ENCODE results near the gene NHSL2.
"Not testable (repeated sequence)": the region's sequence is repeated elsewhere in the genome, so short reads cannot be mapped to it uniquely, and the experiment has no call there.

NHSL2 gene

DNA sequence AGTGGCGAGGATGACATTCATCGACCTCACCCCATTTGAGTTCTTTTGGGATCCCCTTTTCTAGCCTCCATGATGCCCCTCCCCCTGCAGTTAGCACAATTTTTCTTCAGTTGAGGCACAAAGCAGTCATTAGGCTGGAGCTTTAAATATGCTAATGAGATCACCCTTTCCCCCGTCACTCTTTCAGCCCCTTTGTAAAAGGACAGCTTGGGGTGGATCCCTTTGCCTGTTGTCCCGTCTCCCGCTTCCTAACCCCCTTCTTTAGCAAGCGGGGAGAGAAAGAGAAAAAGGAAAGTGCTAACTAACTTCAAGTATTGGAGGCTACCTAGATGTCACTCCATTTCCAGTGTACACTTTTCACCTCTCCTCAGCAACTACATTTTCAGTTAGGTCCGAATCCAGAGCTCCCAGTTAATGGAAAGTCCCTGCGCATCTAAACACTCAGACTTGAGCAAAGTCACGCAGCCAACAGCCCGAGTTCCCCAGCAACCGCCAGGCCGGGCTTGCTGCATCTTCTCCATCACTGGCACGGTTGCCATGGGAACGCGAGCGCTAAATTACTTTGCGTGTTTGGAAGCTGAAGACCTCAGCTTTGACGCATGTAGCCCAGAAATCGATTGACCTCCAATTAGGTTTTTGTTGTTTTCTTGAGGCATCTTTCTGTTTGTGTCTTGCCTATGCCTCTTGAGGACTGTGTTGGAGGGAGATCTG, 144.3 kb downstream of the NHSL2 start:
- peaks cover 2% of the 10 kb centered on the region for H3K4me1 ChIP-seq (ENCODE audit: control insufficient read depth, insufficient read depth, low read length)
- H3K36me3 ChIP-seq (ENCODE audit: control insufficient read depth, insufficient read depth, low read length), result no peaks in the 10 kb centered on the region
- H3K27ac ChIP-seq (ENCODE audit: low read depth, low read length), result no peak overlapping the region
- H3K9ac ChIP-seq (ENCODE audit: low read length), result no peak overlapping the region
- H3K27me3 ChIP-seq (ENCODE audit: control insufficient read depth, insufficient read depth, low read length), result peaks cover 3% of the 10 kb centered on the region
- no peak overlapping the region for H3K4me3 ChIP-seq (ENCODE audit: low read length)

DNA sequence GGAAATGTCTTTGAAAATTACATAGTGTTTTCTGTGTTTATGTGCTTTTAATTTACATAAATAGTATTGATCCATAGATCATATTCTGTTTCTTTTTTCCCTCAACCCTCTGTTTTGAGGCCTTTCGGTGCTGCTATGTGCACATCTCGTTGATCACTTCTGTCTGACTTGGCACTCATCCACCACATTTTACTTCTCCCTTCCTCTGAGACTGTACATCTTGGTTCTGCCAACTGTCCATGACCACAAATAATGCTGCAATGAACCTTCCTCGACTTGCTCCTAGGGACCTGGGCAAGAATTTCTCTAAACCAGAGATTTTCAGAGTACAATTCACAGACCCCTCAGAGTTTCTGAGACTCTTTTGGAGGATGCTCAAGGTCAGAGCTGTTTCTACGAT, 146.7 kb downstream of the NHSL2 start:
- Histone ChIP-seq H3K27me3 (ENCODE audit: control insufficient read depth, insufficient read depth, low read length) (peaks cover 3% of the 10 kb centered on the region), H3K4me1 (ENCODE audit: control insufficient read depth, insufficient read depth, low read length) (peaks cover 18% of the 10 kb centered on the region), H3K9ac (ENCODE audit: low read length) (no peak overlapping the region), H3K27ac (ENCODE audit: low read depth, low read length) (no peak overlapping the region), H3K36me3 (ENCODE audit: control insufficient read depth, insufficient read depth, low read length) (no peaks in the 10 kb centered on the region), H3K4me3 (ENCODE audit: low read length) (no peak overlapping the region)

- H3K27me3 ChIP-seq (ENCODE audit: control insufficient read depth, insufficient read depth, low read length), result peaks cover 3% of the 10 kb centered on the region
- no peaks in the 10 kb centered on the region for H3K36me3 ChIP-seq (ENCODE audit: control insufficient read depth, insufficient read depth, low read length)
- no peak overlapping the region for H3K9ac ChIP-seq (ENCODE audit: low read length)
- H3K27ac ChIP-seq (ENCODE audit: low read depth, low read length), result no peak overlapping the region
- H3K4me3 ChIP-seq (ENCODE audit: low read length), result no peak overlapping the region
- H3K4me1 ChIP-seq (ENCODE audit: control insufficient read depth, insufficient read depth, low read length), result peaks cover 23% of the 10 kb centered on the region
Measured at GRCh38 chrX:72057849-72058248, 147.2 kb downstream of the NHSL2 start.

DNA sequence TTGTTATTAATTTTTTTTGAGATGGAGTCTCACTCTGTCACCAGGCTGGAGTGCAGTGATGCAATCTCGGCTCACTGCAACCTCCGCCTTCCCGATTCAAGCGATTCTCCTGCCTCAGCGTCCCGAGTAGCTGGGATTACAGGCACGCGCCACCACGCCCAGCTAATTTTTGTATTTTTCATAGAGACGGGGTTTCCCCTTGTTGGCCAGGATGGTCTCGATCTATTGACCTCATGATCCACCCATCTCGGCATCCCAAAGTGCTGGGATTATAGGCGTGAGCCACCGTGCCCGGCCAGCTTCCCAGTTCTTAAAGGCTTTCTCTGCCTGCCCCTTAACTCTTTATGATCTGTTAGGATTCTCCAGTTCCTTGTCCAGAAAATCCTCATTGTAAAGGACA, 147.7 kb downstream of the NHSL2 start:
- not testable (repeated sequence) for H3K36me3 ChIP-seq (ENCODE audit: control insufficient read depth, insufficient read depth, low read length); H3K27ac ChIP-seq (ENCODE audit: low read depth, low read length); H3K9ac ChIP-seq (ENCODE audit: low read length); H3K27me3 ChIP-seq (ENCODE audit: control insufficient read depth, insufficient read depth, low read length); H3K4me3 ChIP-seq (ENCODE audit: low read length)
- peaks cover 27% of the 10 kb centered on the region for H3K4me1 ChIP-seq (ENCODE audit: control insufficient read depth, insufficient read depth, low read length)

- H3K4me3 ChIP-seq (ENCODE audit: low read length), result no peak overlapping the region
- H3K27me3 ChIP-seq (ENCODE audit: control insufficient read depth, insufficient read depth, low read length), result no peaks in the 10 kb centered on the region
- H3K4me1 ChIP-seq (ENCODE audit: control insufficient read depth, insufficient read depth, low read length), result peaks cover 27% of the 10 kb centered on the region
- no peak overlapping the region for H3K9ac ChIP-seq (ENCODE audit: low read length)
- no peak overlapping the region for H3K27ac ChIP-seq (ENCODE audit: low read depth, low read length)
- H3K36me3 ChIP-seq (ENCODE audit: control insufficient read depth, insufficient read depth, low read length), result no peaks in the 10 kb centered on the region
Measured at GRCh38 chrX:72060196-72060920, 149.7 kb downstream of the NHSL2 start.

DNA sequence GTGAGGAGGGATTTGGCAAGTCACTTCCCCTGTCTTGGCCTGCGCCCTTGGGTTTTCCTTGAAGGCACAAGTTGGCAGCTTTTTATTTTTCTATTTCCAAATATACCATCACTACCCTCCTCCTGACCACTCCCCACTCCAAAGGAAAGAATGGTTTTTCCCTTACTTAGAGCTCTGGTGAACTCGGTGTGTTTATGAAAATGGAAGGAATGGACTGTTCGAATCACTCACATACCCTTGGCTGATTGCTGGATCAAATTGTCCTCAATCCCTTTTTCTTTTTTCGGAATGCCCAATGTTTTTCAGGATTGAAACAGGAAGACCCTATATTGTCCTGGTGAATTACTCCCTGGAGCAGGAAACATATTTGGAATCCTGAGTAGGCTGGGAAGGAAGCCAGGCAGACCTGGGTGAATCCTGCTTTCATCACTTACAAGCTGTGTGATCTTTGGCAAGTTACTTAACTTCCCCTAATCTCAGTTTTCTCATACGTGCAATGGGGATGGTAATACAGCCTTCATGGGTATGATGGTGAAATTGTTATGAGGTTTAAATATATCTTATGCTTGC, 150.4 kb downstream of the NHSL2 start:
- H3K9ac ChIP-seq (ENCODE audit: low read length), result no peak overlapping the region
- H3K27me3 ChIP-seq (ENCODE audit: control insufficient read depth, insufficient read depth, low read length), result no peaks in the 10 kb centered on the region
- H3K27ac ChIP-seq (ENCODE audit: low read depth, low read length), result no peak overlapping the region
- peaks cover 27% of the 10 kb centered on the region for H3K4me1 ChIP-seq (ENCODE audit: control insufficient read depth, insufficient read depth, low read length)
- no peaks in the 10 kb centered on the region for H3K36me3 ChIP-seq (ENCODE audit: control insufficient read depth, insufficient read depth, low read length)
- no peak overlapping the region for H3K4me3 ChIP-seq (ENCODE audit: low read length)

DNA sequence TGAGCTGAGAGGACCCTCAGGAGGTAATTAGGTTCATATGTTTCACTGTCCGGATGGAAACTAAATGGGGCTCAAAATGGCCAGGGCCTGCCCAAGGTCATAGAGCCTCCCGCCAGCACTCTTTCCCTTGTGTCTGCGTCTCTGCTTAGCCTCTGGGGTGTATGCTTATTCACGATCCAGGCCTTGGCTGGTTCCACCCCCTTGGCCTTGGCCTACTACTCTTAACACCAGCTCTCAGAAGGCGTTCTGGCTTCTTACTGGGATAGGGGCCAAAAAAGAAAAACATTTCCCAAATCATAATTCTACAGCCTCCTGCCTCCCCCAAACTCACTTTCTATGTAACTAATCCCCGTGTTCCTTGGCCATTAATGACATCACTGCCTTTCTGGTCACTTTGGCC, 152.3 kb downstream of the NHSL2 start:
- no peak overlapping the region for H3K4me3 ChIP-seq (ENCODE audit: low read length)
- H3K9ac ChIP-seq (ENCODE audit: low read length), result no peak overlapping the region
- H3K27ac ChIP-seq (ENCODE audit: low read depth, low read length), result peak overlapping the region; percentile 72
- no peaks in the 10 kb centered on the region for H3K27me3 ChIP-seq (ENCODE audit: control insufficient read depth, insufficient read depth, low read length)
- H3K36me3 ChIP-seq (ENCODE audit: control insufficient read depth, insufficient read depth, low read length), result no peaks in the 10 kb centered on the region
- H3K4me1 ChIP-seq (ENCODE audit: control insufficient read depth, insufficient read depth, low read length), result peaks cover 25% of the 10 kb centered on the region

GRCh38 chrX:72069350-72070160, 158.9 kb downstream of the NHSL2 start:
- Histone ChIP-seq H3K27me3 (ENCODE audit: control insufficient read depth, insufficient read depth, low read length) (peaks cover 14% of the 10 kb centered on the region), H3K9ac (ENCODE audit: low read length) (no peak overlapping the region), H3K36me3 (ENCODE audit: control insufficient read depth, insufficient read depth, low read length) (no peaks in the 10 kb centered on the region), H3K27ac (ENCODE audit: low read depth, low read length) (peak overlapping the region; percentile 67), H3K4me3 (ENCODE audit: low read length) (peak overlapping the region; percentile 2), H3K4me1 (ENCODE audit: control insufficient read depth, insufficient read depth, low read length) (peaks cover 7% of the 10 kb centered on the region)

GRCh38 chrX:72071213-72071612, 160.6 kb downstream of the NHSL2 start:
- no peak overlapping the region for H3K27ac ChIP-seq (ENCODE audit: low read depth, low read length)
- peaks cover 7% of the 10 kb centered on the region for H3K4me1 ChIP-seq (ENCODE audit: control insufficient read depth, insufficient read depth, low read length)
- H3K9ac ChIP-seq (ENCODE audit: low read length), result no peak overlapping the region
- peaks cover 14% of the 10 kb centered on the region for H3K27me3 ChIP-seq (ENCODE audit: control insufficient read depth, insufficient read depth, low read length)
- no peak overlapping the region for H3K4me3 ChIP-seq (ENCODE audit: low read length)
- H3K36me3 ChIP-seq (ENCODE audit: control insufficient read depth, insufficient read depth, low read length), result no peaks in the 10 kb centered on the region

- Histone ChIP-seq H3K27ac (ENCODE audit: low read depth, low read length) (no peak overlapping the region), H3K4me1 (ENCODE audit: control insufficient read depth, insufficient read depth, low read length) (peaks cover 6% of the 10 kb centered on the region), H3K4me3 (ENCODE audit: low read length) (no peak overlapping the region), H3K36me3 (ENCODE audit: control insufficient read depth, insufficient read depth, low read length) (no peaks in the 10 kb centered on the region), H3K27me3 (ENCODE audit: control insufficient read depth, insufficient read depth, low read length) (peaks cover 14% of the 10 kb centered on the region), H3K9ac (ENCODE audit: low read length) (no peak overlapping the region)
Measured at GRCh38 chrX:72073633-72074032, 163.0 kb downstream of the NHSL2 start.

DNA sequence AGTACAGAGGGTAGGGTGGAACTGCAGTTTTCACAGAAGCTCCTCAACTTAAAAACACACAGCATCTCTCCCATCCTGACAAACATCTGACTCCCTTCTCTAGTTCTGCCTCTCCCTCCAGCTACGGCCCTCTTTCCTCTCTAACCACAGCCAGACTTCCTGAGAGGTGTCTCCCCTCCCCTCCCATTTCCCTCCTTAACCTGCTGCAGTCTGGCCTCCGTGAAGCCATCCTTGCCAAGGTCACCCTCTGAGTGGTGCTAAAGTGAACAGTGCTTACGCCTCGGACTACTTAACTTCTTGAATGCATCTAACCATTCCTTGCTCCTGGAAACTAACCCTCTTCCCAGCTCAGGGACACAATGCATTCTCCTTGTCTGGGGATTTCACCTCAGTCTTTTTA, 167.8 kb downstream of the NHSL2 start:
- Histone ChIP-seq H3K27me3 (ENCODE audit: control insufficient read depth, insufficient read depth, low read length) (no peaks in the 10 kb centered on the region), H3K27ac (ENCODE audit: low read depth, low read length) (no peak overlapping the region), H3K4me3 (ENCODE audit: low read length) (no peak overlapping the region), H3K36me3 (ENCODE audit: control insufficient read depth, insufficient read depth, low read length) (no peaks in the 10 kb centered on the region), H3K9ac (ENCODE audit: low read length) (no peak overlapping the region), H3K4me1 (ENCODE audit: control insufficient read depth, insufficient read depth, low read length) (no peaks in the 10 kb centered on the region)

DNA sequence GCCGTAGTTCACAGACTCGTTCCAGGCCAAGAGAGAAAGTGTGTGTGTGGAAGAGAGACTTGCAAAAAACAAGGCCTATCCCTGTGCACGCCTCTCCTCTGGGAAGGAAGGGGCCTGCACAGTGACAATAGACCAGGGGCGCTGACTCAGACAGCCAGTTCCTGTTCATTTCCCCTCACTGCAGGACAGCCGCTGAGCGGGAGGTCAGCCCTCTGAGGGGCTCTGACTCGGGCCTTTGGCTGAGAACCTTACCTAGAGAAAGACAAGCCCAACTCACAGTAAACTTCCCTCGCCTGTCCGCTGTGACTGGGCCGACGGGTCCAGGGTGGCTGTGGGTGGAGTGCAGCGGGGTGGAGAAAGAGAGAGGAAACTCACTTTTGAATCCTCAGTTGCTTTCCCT, 169.0 kb downstream of the NHSL2 start:
- Histone ChIP-seq H3K36me3 (ENCODE audit: control insufficient read depth, insufficient read depth, low read length) (no peaks in the 10 kb centered on the region), H3K4me3 (ENCODE audit: low read length) (no peak overlapping the region), H3K9ac (ENCODE audit: low read length) (no peak overlapping the region), H3K27me3 (ENCODE audit: control insufficient read depth, insufficient read depth, low read length) (no peaks in the 10 kb centered on the region), H3K27ac (ENCODE audit: low read depth, low read length) (no peak overlapping the region), H3K4me1 (ENCODE audit: control insufficient read depth, insufficient read depth, low read length) (no peaks in the 10 kb centered on the region)

Measured in rectal smooth muscle tissue (tissue), 1 donor.